ENCODE data around the gene LRSAM1.

- TF ChIP-seq CTCF (IDR thresholded peaks at IDR 0.05; ENCODE audit: low read depth, low read length) (no peak), EZH2phosphoT487 (IDR thresholded peaks at IDR 0.05; ENCODE audit: low read depth) (no peak)
Measured at GRCh38 chr9:127538849-127539258, 87.5 kb downstream of the LRSAM1 start.
